ENCODE results near the gene FNBP1.
A peak's percentile ranks its signal among the peaks of the same experiment; 100 is the strongest.
"Not testable (repeated sequence)": the region's sequence is repeated elsewhere in the genome, so short reads cannot be mapped to it uniquely, and the experiment has no call there.

The FNBP1 gene

DNA sequence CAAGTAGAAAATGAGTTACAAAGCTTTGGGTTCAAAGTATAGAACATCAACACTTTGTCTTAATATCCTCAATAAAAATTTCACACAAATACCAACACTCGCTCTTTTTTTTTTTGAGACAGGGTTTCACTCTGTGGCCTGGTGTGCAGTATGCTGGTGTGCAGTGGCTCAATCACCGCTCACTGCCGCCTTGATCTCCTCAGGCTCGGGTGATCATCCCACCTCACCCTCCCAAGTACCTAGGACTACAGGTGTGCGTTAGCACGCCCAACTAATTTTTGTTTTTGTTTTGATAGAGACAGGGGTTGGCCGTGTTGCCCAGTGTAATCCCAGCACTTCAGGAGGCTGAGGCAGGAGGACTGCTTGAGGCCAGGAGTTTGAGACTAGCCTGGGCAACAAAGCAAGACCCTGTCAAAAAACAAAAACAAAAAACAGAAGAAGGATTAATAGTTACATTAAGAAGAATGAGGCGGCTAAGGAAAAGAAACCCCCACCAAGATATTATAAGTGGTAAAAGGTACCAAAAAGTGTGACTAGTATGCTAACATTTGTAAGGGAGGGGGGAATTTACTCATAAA is 20.3 kb downstream of the FNBP1 start:
- Histone ChIP-seq H3K4me2 (ENCODE audit: low read depth, low read length, poor library complexity, severe bottlenecking) (peak overlapping the region; percentile 61), H3K9me2 (replicated peaks; ENCODE audit: insufficient read depth, low read length) (no peaks in the 10 kb centered on the region), H3K36me3 (ENCODE audit: low read length) (no peaks in the 10 kb centered on the region), H3K9ac (ENCODE audit: low read length) (peak overlapping the region; percentile 21), H3K27me3 (ENCODE audit: low read length) (no peaks in the 10 kb centered on the region), H2AFZ (ENCODE audit: low read depth, low read length, severe bottlenecking) (no peak overlapping the region), H3K79me2 (ENCODE audit: insufficient read depth, low read length) (peaks cover 99% of the 10 kb centered on the region), H4K20me1 (ENCODE audit: low read depth, low read length) (peaks cover 10% of the 10 kb centered on the region; the same call in 1 of the 2 replicates), H3K27ac (ENCODE audit: low read depth, low read length) (peak overlapping the region; percentile 91), H3K4me3 (ENCODE audit: insufficient read depth, low read length, poor library complexity, severe bottlenecking) (peak overlapping the region; percentile 18), H3F3A (ENCODE audit: insufficient read depth) (peaks cover 48% of the 10 kb centered on the region), H3K9me3 (ENCODE audit: insufficient read depth, low read length) (no peaks in the 10 kb centered on the region)
- no peak for TF ChIP-seq EZH2phosphoT487 (conservative IDR thresholded peaks at IDR 0.05; ENCODE audit: low read length)
- TF ChIP-seq, protein P1, sequence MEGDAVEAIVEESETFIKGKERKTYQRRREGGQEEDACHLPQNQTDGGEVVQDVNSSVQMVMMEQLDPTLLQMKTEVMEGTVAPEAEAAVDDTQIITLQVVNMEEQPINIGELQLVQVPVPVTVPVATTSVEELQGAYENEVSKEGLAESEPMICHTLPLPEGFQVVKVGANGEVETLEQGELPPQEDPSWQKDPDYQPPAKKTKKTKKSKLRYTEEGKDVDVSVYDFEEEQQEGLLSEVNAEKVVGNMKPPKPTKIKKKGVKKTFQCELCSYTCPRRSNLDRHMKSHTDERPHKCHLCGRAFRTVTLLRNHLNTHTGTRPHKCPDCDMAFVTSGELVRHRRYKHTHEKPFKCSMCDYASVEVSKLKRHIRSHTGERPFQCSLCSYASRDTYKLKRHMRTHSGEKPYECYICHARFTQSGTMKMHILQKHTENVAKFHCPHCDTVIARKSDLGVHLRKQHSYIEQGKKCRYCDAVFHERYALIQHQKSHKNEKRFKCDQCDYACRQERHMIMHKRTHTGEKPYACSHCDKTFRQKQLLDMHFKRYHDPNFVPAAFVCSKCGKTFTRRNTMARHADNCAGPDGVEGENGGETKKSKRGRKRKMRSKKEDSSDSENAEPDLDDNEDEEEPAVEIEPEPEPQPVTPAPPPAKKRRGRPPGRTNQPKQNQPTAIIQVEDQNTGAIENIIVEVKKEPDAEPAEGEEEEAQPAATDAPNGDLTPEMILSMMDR (IDR thresholded peaks at IDR 0.05; ENCODE audit: insufficient read depth, low read length, poor library complexity, severe bottlenecking) = no peak

DNA sequence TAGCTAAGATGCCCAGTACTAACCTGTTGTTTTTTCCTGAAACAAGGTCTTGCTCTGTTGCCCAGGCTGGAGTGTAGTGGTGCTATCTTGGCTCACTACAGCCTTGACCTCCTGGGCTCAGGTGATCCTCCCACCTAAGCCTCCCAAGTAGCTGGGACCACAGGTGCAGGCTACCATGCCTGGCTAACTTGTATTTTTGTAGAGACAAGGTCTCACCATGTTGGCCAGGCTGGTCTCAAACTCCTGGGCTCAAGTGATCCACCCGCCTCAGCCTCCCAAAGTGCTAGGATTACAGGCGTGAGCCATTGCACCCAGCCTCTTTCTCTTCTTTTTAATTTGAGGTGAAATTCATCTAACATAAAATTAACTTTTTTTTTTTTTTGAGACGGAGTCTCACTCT is 21.1 kb downstream of the FNBP1 start:
- peak overlapping the region; percentile 21; the same call in 1 of the 2 replicates for H3K9ac ChIP-seq (ENCODE audit: low read length)
- H2AFZ ChIP-seq (ENCODE audit: low read depth, low read length, severe bottlenecking); H3K36me3 ChIP-seq (ENCODE audit: low read length); H4K20me1 ChIP-seq (ENCODE audit: low read depth, low read length); H3K9me3 ChIP-seq (ENCODE audit: insufficient read depth, low read length); H3K27me3 ChIP-seq (ENCODE audit: low read length); H3K4me3 ChIP-seq (ENCODE audit: insufficient read depth, low read length, poor library complexity, severe bottlenecking); H3K9me2 ChIP-seq (replicated peaks; ENCODE audit: insufficient read depth, low read length): not testable (repeated sequence)
- peak overlapping the region; percentile 61 for H3K4me2 ChIP-seq (ENCODE audit: low read depth, low read length, poor library complexity, severe bottlenecking)
- H3K79me2 ChIP-seq (ENCODE audit: insufficient read depth, low read length) = peaks cover 99% of the 10 kb centered on the region
- peaks cover 44% of the 10 kb centered on the region for H3F3A ChIP-seq (ENCODE audit: insufficient read depth)
- H3K27ac ChIP-seq (ENCODE audit: low read depth, low read length) = peak overlapping the region; percentile 91

DNA sequence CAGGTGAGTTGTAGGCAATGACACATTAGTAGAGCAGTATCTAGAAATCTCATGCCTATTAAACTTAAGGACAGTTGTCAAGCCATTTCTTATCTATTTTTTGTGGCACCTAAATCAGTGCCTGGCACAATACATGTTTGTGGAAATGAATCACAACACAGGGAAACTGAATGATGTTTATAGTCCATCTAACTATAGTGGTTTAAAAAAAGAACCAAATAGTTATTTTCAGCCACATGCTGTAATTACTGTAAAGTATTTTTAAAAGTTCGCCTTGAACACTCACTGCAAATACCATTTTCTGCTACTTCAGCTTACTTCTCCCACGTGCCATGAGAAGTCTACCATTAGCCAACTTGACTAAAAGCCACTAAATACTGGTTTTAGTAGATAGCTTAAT is 21.9 kb downstream of the FNBP1 start:
- Histone ChIP-seq H3F3A (ENCODE audit: insufficient read depth) (peaks cover 39% of the 10 kb centered on the region), H3K27me3 (ENCODE audit: low read length) (no peaks in the 10 kb centered on the region), H2AFZ (ENCODE audit: low read depth, low read length, severe bottlenecking) (no peak overlapping the region), H3K36me3 (ENCODE audit: low read length) (no peaks in the 10 kb centered on the region), H3K9me3 (ENCODE audit: insufficient read depth, low read length) (no peaks in the 10 kb centered on the region), H3K4me2 (ENCODE audit: low read depth, low read length, poor library complexity, severe bottlenecking) (peak overlapping the region; percentile 61), H3K9ac (ENCODE audit: low read length) (peak overlapping the region; percentile 21), H4K20me1 (ENCODE audit: low read depth, low read length) (0 out of 2 replicates have a peak, but pooled peaks cover 4% of the 10 kb centered on the region), H3K27ac (ENCODE audit: low read depth, low read length) (peak overlapping the region; percentile 91), H3K9me2 (replicated peaks; ENCODE audit: insufficient read depth, low read length) (no peaks in the 10 kb centered on the region), H3K79me2 (ENCODE audit: insufficient read depth, low read length) (peaks cover 99% of the 10 kb centered on the region), H3K4me3 (ENCODE audit: insufficient read depth, low read length, poor library complexity, severe bottlenecking) (peak overlapping the region; percentile 5)
- TF ChIP-seq, protein P1 (IDR thresholded peaks at IDR 0.05; ENCODE audit: insufficient read depth, low read length, poor library complexity, severe bottlenecking) = no peak
- no peak for TF ChIP-seq EZH2phosphoT487 (conservative IDR thresholded peaks at IDR 0.05; ENCODE audit: low read length)

DNA sequence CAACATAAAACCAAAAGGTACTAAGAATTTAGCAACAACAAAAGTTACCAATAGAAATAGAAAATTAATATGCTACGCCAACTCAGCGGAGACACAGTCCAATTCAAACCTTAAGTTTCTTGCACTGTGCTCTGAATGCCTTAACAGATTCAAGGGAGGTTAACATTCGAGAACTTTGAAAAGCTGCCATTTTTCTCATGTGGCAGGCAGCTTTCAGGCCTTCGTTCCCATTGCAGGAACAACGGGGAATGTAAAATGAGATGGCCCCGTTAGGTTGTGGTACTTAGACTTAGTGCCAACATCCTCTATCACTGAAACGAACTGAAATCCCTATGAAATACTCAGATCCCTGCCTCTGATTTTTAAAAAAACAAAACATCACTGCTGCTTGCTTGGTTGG is 22.4 kb downstream of the FNBP1 start:
- Histone ChIP-seq H3K27ac (ENCODE audit: low read depth, low read length) (peak overlapping the region; percentile 91), H3K9me3 (ENCODE audit: insufficient read depth, low read length) (no peaks in the 10 kb centered on the region), H2AFZ (ENCODE audit: low read depth, low read length, severe bottlenecking) (no peak overlapping the region), H3F3A (ENCODE audit: insufficient read depth) (peaks cover 39% of the 10 kb centered on the region), H3K79me2 (ENCODE audit: insufficient read depth, low read length) (peaks cover 99% of the 10 kb centered on the region), H3K27me3 (ENCODE audit: low read length) (no peaks in the 10 kb centered on the region), H3K9ac (ENCODE audit: low read length) (0 out of 2 replicates have a peak overlapping the region, but pooled peaks have one; percentile 6), H3K9me2 (replicated peaks; ENCODE audit: insufficient read depth, low read length) (no peaks in the 10 kb centered on the region), H3K36me3 (ENCODE audit: low read length) (no peaks in the 10 kb centered on the region), H4K20me1 (ENCODE audit: low read depth, low read length) (0 out of 2 replicates have a peak, but pooled peaks cover 4% of the 10 kb centered on the region), H3K4me3 (ENCODE audit: insufficient read depth, low read length, poor library complexity, severe bottlenecking) (peak overlapping the region; percentile 5), H3K4me2 (ENCODE audit: low read depth, low read length, poor library complexity, severe bottlenecking) (peak overlapping the region; percentile 61)
- TF ChIP-seq, protein P1 (IDR thresholded peaks at IDR 0.05; ENCODE audit: insufficient read depth, low read length, poor library complexity, severe bottlenecking) = no peak
- TF ChIP-seq EZH2phosphoT487 (conservative IDR thresholded peaks at IDR 0.05; ENCODE audit: low read length) = no peak
